Activated gamma-delta T cell (primary cell): Measurements from ENCODE around the gene RDH12.
"Not testable (repeated sequence)": the region's sequence is repeated elsewhere in the genome, so short reads cannot be mapped to it uniquely, and the experiment has no call there.

ENCODE experiments used
- DNase-seq: peaks from one replicate; lab custom pipeline; 2025; lab: John Stamatoyannopoulos, UW

Gene RDH12

GRCh38 chr14:67705211-67705610 is 3.5 kb downstream of the RDH12 start:
- DNase-seq = no peak

- not testable (repeated sequence) for DNase-seq
These were observed 7.7 kb downstream of the RDH12 start for GRCh38 chr14:67709346-67709745.

GRCh38 chr14:67709796-67710195 is 8.1 kb downstream of the RDH12 start:
- DNase-seq = not testable (repeated sequence)

- DNase-seq = no peak
These were observed 8.5 kb downstream of the RDH12 start for GRCh38 chr14:67710209-67710608.

GRCh38 chr14:67717048-67717447 is 15.4 kb downstream of the RDH12 start:
- no peak for DNase-seq

- DNase-seq = no peak
These were observed 16.6 kb downstream of the RDH12 start for GRCh38 chr14:67718265-67718664.

- not testable (repeated sequence) for DNase-seq
These were observed 17.7 kb downstream of the RDH12 start for GRCh38 chr14:67719385-67719784.

GRCh38 chr14:67719866-67720265 is 18.2 kb downstream of the RDH12 start:
- no peak for DNase-seq

GRCh38 chr14:67721875-67722274 is 20.2 kb downstream of the RDH12 start:
- no peak for DNase-seq

GRCh38 chr14:67722293-67722692 is 20.6 kb downstream of the RDH12 start:
- no peak for DNase-seq

GRCh38 chr14:67725171-67725570 is 23.5 kb downstream of the RDH12 start:
- DNase-seq = no peak

- no peak for DNase-seq
These were observed 25.7 kb downstream of the RDH12 start for GRCh38 chr14:67727361-67727760.

- no peak for DNase-seq
These were observed 26.6 kb downstream of the RDH12 start for GRCh38 chr14:67728258-67728657.

- no peak for DNase-seq
These were observed 27.6 kb downstream of the RDH12 start for GRCh38 chr14:67729072-67729885.

- no peak for DNase-seq
These were observed 31.9 kb downstream of the RDH12 start for GRCh38 chr14:67733616-67734015.

GRCh38 chr14:67734675-67735074 is 33.0 kb downstream of the RDH12 start:
- no peak for DNase-seq

GRCh38 chr14:67735336-67736147 is 33.9 kb downstream of the RDH12 start:
- DNase-seq = no peak

GRCh38 chr14:67736771-67737170 is 35.1 kb downstream of the RDH12 start:
- no peak for DNase-seq

GRCh38 chr14:67738740-67739504 is 37.2 kb downstream of the RDH12 start:
- no peak for DNase-seq

GRCh38 chr14:67744046-67744445 is 42.4 kb downstream of the RDH12 start:
- DNase-seq = no peak

- no peak for DNase-seq
These were observed 45.2 kb downstream of the RDH12 start for GRCh38 chr14:67746927-67747326.

GRCh38 chr14:67748312-67748711 is 46.6 kb downstream of the RDH12 start:
- DNase-seq = no peak
